Parietal lobe (tissue), 1 donor: Measurements from ENCODE around the gene MAP2K6. TPM values are rescaled to one million over a fixed set of nuclear protein-coding genes. Genes with fewer than 3 reads are reported as not detected.

Experiments used
- total RNA-seq: library from RNA; depleted of rRNA; stranded (reverse); fragments of >200 nt; gene quantifications from one replicate; pipeline ENCODE4 v1.2.3, GENCODE V29; 2014

MAP2K6 gene
- 47.3 TPM for total RNA-seq

GRCh38 chr17:69414408-69415274 is at the start of gene MAP2K6:
Gene MAP2K6, plus strand, starts transcription at chr17:69414697. Its CDS starts 288 bp downstream, at chr17:69414985.

Other genes with a start within 250 kb of the MAP2K6 start
- 4.1 TPM for gene ABCA10, start 185.9 kb upstream of the MAP2K6 start, total RNA-seq
- gene ABCA5, start 87.6 kb upstream of the MAP2K6 start, total RNA-seq, result 77.3 TPM